Stomach (tissue), 4 donors: ENCODE measurements around the gene NSMCE1.

Experiments
- CTCF ChIP-seq, 7 experiments: fragments of 450-650 bp in 4 of 7; fragments of 200-600 bp in 3 of 7; sonication (generic) in 3 of 7; IDR thresholded peaks; one replicate each; pipeline ENCODE4 v1.5.1; 2016 to 2019; ENCODE audit warnings: antibody characterized with exemption in 7 of 7, control low read depth in 2 of 7, mild to moderate bottlenecking in 1 of 7
- EP300 ChIP-seq: sonication (generic); formaldehyde crosslinking; IDR thresholded peaks from one replicate; pipeline ENCODE4 v1.6.1; 2017; ENCODE audit warnings: antibody characterized with exemption
- POLR2A ChIP-seq, 4 donors: fragments of 450-650 bp; IDR thresholded peaks; one replicate each; pipeline ENCODE4 v1.6.1; 2016; ENCODE audit warnings: antibody characterized with exemption in 4 of 4, control low read depth in 2 of 4, mild to moderate bottlenecking in 1 of 4, moderate library complexity in 1 of 4
- POLR2AphosphoS5 ChIP-seq, 3 donors: sonication (generic); formaldehyde crosslinking; IDR thresholded peaks; one replicate each; pipeline ENCODE4 v1.6.1; 2016; ENCODE audit warnings: antibody characterized with exemption in 3 of 3

GRCh38 chr16:27272076-27272475 lies 3.5 kb upstream of the NSMCE1 start:
- no peak for TF ChIP-seq CTCF (IDR thresholded peaks at IDR 0.05)
- no peak for TF ChIP-seq POLR2AphosphoS5 (IDR thresholded peaks at IDR 0.05)
- TF ChIP-seq POLR2A (IDR thresholded peaks at IDR 0.05), result no peak
- TF ChIP-seq EP300, result no peak
